Bone marrow (tissue), 2 donors: ENCODE results near the gene MAGI1.
"Not testable (repeated sequence)": the region's sequence is repeated elsewhere in the genome, so short reads cannot be mapped to it uniquely, and the experiment has no call there.

Experiments used
- DNase-seq, 2 donors: peaks; one replicate each; lab custom pipeline; 2025; lab: John Stamatoyannopoulos, UW

MAGI1 gene

GRCh38 chr3:65904016-65904415, 134.7 kb downstream of the MAGI1 start:
- no peak for DNase-seq

GRCh38 chr3:65902304-65902793, 136.4 kb downstream of the MAGI1 start:
- DNase-seq = no peak

- no peak for DNase-seq
These were observed 137.5 kb downstream of the MAGI1 start for GRCh38 chr3:65901226-65901625.

GRCh38 chr3:65899226-65899625, 139.5 kb downstream of the MAGI1 start:
- no peak for DNase-seq

GRCh38 chr3:65897766-65898165, 141.0 kb downstream of the MAGI1 start:
- DNase-seq = no peak

- DNase-seq = no peak
These were observed 142.4 kb downstream of the MAGI1 start for GRCh38 chr3:65896321-65896720.

GRCh38 chr3:65894679-65895453, 143.9 kb downstream of the MAGI1 start:
- no peak for DNase-seq

- DNase-seq = no peak
These were observed 144.6 kb downstream of the MAGI1 start for GRCh38 chr3:65894126-65894525.

- DNase-seq = no peak
These were observed 145.1 kb downstream of the MAGI1 start for GRCh38 chr3:65893631-65894030.

- DNase-seq = not testable (repeated sequence)
These were observed 147.2 kb downstream of the MAGI1 start for GRCh38 chr3:65891477-65891876.

GRCh38 chr3:65890328-65890727, 148.4 kb downstream of the MAGI1 start:
- DNase-seq = no peak

GRCh38 chr3:65889707-65890099, 149.0 kb downstream of the MAGI1 start:
- DNase-seq = no peak

- DNase-seq = no peak
These were observed 149.6 kb downstream of the MAGI1 start for GRCh38 chr3:65888980-65889706.

GRCh38 chr3:65888196-65888595, 150.5 kb downstream of the MAGI1 start:
- DNase-seq = no peak

GRCh38 chr3:65886391-65886790, 152.3 kb downstream of the MAGI1 start:
- no peak for DNase-seq

- no peak for DNase-seq
These were observed 154.6 kb downstream of the MAGI1 start for GRCh38 chr3:65884071-65884470.

- DNase-seq = no peak
These were observed 155.1 kb downstream of the MAGI1 start for GRCh38 chr3:65883613-65884012.

GRCh38 chr3:65880350-65880749, 158.4 kb downstream of the MAGI1 start:
- no peak for DNase-seq

GRCh38 chr3:65879372-65879771, 159.3 kb downstream of the MAGI1 start:
- no peak for DNase-seq

GRCh38 chr3:65878831-65879230, 159.9 kb downstream of the MAGI1 start:
- DNase-seq = no peak

GRCh38 chr3:65877160-65877559, 161.6 kb downstream of the MAGI1 start:
- DNase-seq = no peak

GRCh38 chr3:65876028-65876420, 162.7 kb downstream of the MAGI1 start:
- no peak for DNase-seq

GRCh38 chr3:65875393-65876027, 163.2 kb downstream of the MAGI1 start:
- DNase-seq = no peak
